Ovary (tissue), 3 donors: ENCODE results near the gene ZCWPW1.

Source experiments
- CTCF ChIP-seq, 3 donors: fragments of 450-650 bp in 2 of 3; fragments of 200-600 bp in 1 of 3; IDR thresholded peaks; one replicate each; pipeline versions ENCODE4 v1.5.1 to v1.8.0; 2016 to 2022; ENCODE audit warnings: antibody characterized with exemption in 3 of 3, mild to moderate bottlenecking in 1 of 3
- POLR2A ChIP-seq: fragments of 450-650 bp; IDR thresholded peaks from one replicate; pipeline ENCODE4 v1.6.1; 2017; ENCODE audit warnings: antibody characterized with exemption, mild to moderate bottlenecking, moderate library complexity
- donor health status: DM: no; HTN: no; CAD: no.

GRCh38 chr7:100418930-100419659 lies 9.4 kb downstream of the ZCWPW1 start:
- TF ChIP-seq POLR2A, result no peak
- TF ChIP-seq CTCF (IDR thresholded peaks at IDR 0.05), result no peak
